Astrocyte (in vitro differentiated cells and primary cell): ENCODE results near the gene NPHP4. TPM values are rescaled to one million over a fixed set of nuclear protein-coding genes. Genes with fewer than 3 reads are reported as not detected.

Experiments used
- DNase-seq: peaks from one replicate; pipeline ENCODE4 v3.0.0-alpha.2; 2010; ENCODE audit warnings: low read depth
- FAIRE-seq: peaks from 2 replicates; lab custom pipeline; 2011; peaks lifted over from hg19 to GRCh38; lab: Jason Lieb, UNC
- H2AFZ ChIP-seq: 2 replicates; pipeline ENCODE4 v1.6.0; 2012; ENCODE audit warnings: low read depth, low read length, inconsistent platforms
- H3K27ac ChIP-seq: 2 replicates; pipeline ENCODE4 v1.5.1; 2011; ENCODE audit warnings: low read depth, low read length, inconsistent platforms
- H3K27me3 ChIP-seq: 2 replicates; pipeline ENCODE4 v1.6.0; 2011; ENCODE audit warnings: low read length, inconsistent platforms; ENCODE audit not compliant: insufficient read depth
- H3K36me3 ChIP-seq: 2 replicates; pipeline ENCODE4 v1.5.1; 2011; ENCODE audit warnings: low read length, inconsistent platforms; ENCODE audit not compliant: insufficient read depth
- H3K4me1 ChIP-seq: 2 replicates; pipeline ENCODE4 v1.5.1; 2011; ENCODE audit warnings: low read length, inconsistent platforms; ENCODE audit not compliant: insufficient read depth
- H3K4me2 ChIP-seq: 2 replicates; pipeline ENCODE4 v1.6.0; 2012; ENCODE audit warnings: low read length, inconsistent platforms
- H3K4me3 ChIP-seq: 2 replicates; pipeline ENCODE4 v1.5.1; 2011; ENCODE audit warnings: low read depth, mild to moderate bottlenecking, low read length, inconsistent platforms; ENCODE audit not compliant: insufficient read depth
- H3K79me2 ChIP-seq: 2 replicates; pipeline ENCODE4 v1.6.0; 2012; ENCODE audit warnings: mild to moderate bottlenecking, low read length, inconsistent platforms; ENCODE audit not compliant: insufficient read depth
- H3K9ac ChIP-seq: 2 replicates; pipeline ENCODE4 v1.6.0; 2012; ENCODE audit warnings: mild to moderate bottlenecking, low read length, inconsistent platforms
- H3K9me3 ChIP-seq: 2 replicates; pipeline ENCODE4 v1.5.1; 2012; ENCODE audit warnings: low read depth, mild to moderate bottlenecking, low read length, inconsistent platforms; ENCODE audit not compliant: insufficient read depth
- H4K20me1 ChIP-seq: 2 replicates; pipeline ENCODE4 v1.6.0; 2012; ENCODE audit warnings: low read length, inconsistent platforms; ENCODE audit not compliant: insufficient read depth
- H3K27ac Mint-ChIP-seq: one replicate; pipeline ENCODE4 v1.8.0; 2021; ENCODE audit warnings: mild to moderate bottlenecking, mixed read lengths; ENCODE audit not compliant: unreplicated experiment
- H3K27me3 Mint-ChIP-seq: one replicate; pipeline ENCODE4 v1.8.0; 2021; ENCODE audit warnings: low read depth, mixed read lengths; ENCODE audit not compliant: unreplicated experiment
- H3K36me3 Mint-ChIP-seq: one replicate; pipeline ENCODE4 v1.8.0; 2021; ENCODE audit warnings: low read depth, mixed read lengths; ENCODE audit not compliant: unreplicated experiment
- H3K4me1 Mint-ChIP-seq: one replicate; pipeline ENCODE4 v1.8.0; 2021; ENCODE audit warnings: low read depth, mixed read lengths; ENCODE audit not compliant: unreplicated experiment
- H3K4me3 Mint-ChIP-seq: one replicate; pipeline ENCODE4 v1.8.0; 2021; ENCODE audit warnings: mild to moderate bottlenecking, moderate library complexity, mixed read lengths; ENCODE audit not compliant: unreplicated experiment
- H3K9me3 Mint-ChIP-seq: one replicate; pipeline ENCODE4 v1.8.0; 2021; ENCODE audit warnings: mild to moderate bottlenecking, mixed read lengths; ENCODE audit not compliant: unreplicated experiment
- CTCF ChIP-seq: IDR thresholded peaks from 2 replicates; pipeline ENCODE4 v1.5.1; 2011; ENCODE audit warnings: low read depth, mild to moderate bottlenecking, inconsistent platforms, low read length, moderate library complexity; ENCODE audit not compliant: insufficient read depth
- EZH2 ChIP-seq: IDR thresholded peaks from 2 replicates; pipeline ENCODE4 v1.6.1; 2012; ENCODE audit warnings: mild to moderate bottlenecking, low read length, inconsistent platforms; ENCODE audit not compliant: insufficient read depth
- total RNA-seq: library from RNA; stranded (reverse); gene quantifications from 2 replicates; pipeline ENCODE4 v1.2.1, GENCODE V29; 2021

NPHP4 gene
- total RNA-seq, 1 donor from 2014 or later, result 8.4 TPM

GRCh38 chr1:5951846-5952410 is 40.3 kb downstream of the NPHP4 start:
- H3K4me1 ChIP-seq, result no peaks in the 10 kb centered on the region
- Mint-ChIP-seq H3K27me3 (no peaks in the 10 kb centered on the region), H3K27ac (no peak overlapping the region), H3K4me3 (no peak overlapping the region), H3K4me1 (no peaks in the 10 kb centered on the region), H3K36me3 (peaks cover 29% of the 10 kb centered on the region), H3K9me3 (peaks cover 2% of the 10 kb centered on the region)
- no peaks in the 10 kb centered on the region for H3K79me2 ChIP-seq
- no peak overlapping the region for H3K4me3 ChIP-seq
- peaks cover 4% of the 10 kb centered on the region for H4K20me1 ChIP-seq
- H3K27ac ChIP-seq, result no peak overlapping the region
- FAIRE-seq (no peak), DNase-seq (no peak)
- no peak for TF ChIP-seq EZH2
- TF ChIP-seq CTCF, result no peak
- no peak overlapping the region for H2AFZ ChIP-seq
- no peak overlapping the region for H3K9ac ChIP-seq
- no peaks in the 10 kb centered on the region for H3K9me3 ChIP-seq
- peaks cover 2% of the 10 kb centered on the region for H3K36me3 ChIP-seq
- no peak overlapping the region for H3K4me2 ChIP-seq
- no peaks in the 10 kb centered on the region for H3K27me3 ChIP-seq

GRCh38 chr1:5950994-5951785 is 41.0 kb downstream of the NPHP4 start:
- H3K4me2 ChIP-seq, result no peak overlapping the region
- H3K79me2 ChIP-seq, result no peaks in the 10 kb centered on the region
- peaks cover 2% of the 10 kb centered on the region for H3K36me3 ChIP-seq
- no peak overlapping the region for H2AFZ ChIP-seq
- peaks cover 4% of the 10 kb centered on the region for H4K20me1 ChIP-seq
- no peak for DNase-seq
- Mint-ChIP-seq H3K9me3 (peaks cover 2% of the 10 kb centered on the region), H3K4me3 (no peak overlapping the region), H3K36me3 (peaks cover 33% of the 10 kb centered on the region), H3K4me1 (no peaks in the 10 kb centered on the region), H3K27ac (no peak overlapping the region), H3K27me3 (no peaks in the 10 kb centered on the region)
- no peak overlapping the region for H3K27ac ChIP-seq
- no peaks in the 10 kb centered on the region for H3K27me3 ChIP-seq
- no peaks in the 10 kb centered on the region for H3K9me3 ChIP-seq
- H3K4me3 ChIP-seq, result no peak overlapping the region
- H3K9ac ChIP-seq, result no peak overlapping the region
- TF ChIP-seq CTCF (no peak), EZH2 (no peak)
- H3K4me1 ChIP-seq, result no peaks in the 10 kb centered on the region
- FAIRE-seq, result no peak
